GM20431 (cell line): Measurements from ENCODE around the gene CCNY.

Experiments used
- in situ Hi-C: fragments of 300-500 bp; cut with MseI, MboI; formaldehyde crosslinking; loops from one replicate; pipeline ENCODE4 v1.15.0; 2020; ENCODE audit warnings: low sequenced_read_pairs; ENCODE audit not compliant: unreplicated experiment

CCNY gene

GRCh38 chr10:35540296-35541164, 204.2 kb downstream of the CCNY start:
- in situ Hi-C loops, result no loop called here

DNA sequence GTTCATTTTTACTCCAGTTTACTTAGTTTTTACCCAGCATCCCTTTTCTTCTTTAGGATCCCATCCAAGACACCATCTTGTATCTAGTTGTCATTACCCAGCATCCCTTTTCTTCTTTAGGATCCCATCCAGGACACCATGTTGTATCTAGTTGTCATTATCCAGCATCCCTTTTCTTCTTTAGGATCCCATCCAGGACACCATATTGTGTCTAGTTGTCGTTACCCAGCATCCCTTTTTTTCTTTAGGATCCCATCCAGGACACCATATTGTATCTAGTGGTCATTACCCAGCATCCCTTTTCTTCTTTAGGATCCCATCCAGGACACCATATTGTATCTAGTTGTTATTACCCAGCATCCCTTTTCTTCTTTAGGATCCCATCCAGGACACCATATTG, 205.4 kb downstream of the CCNY start:
- in situ Hi-C loops, result no loop called here

- in situ Hi-C loops, result no loop called here
Measured at GRCh38 chr10:35542303-35542702, 206.0 kb downstream of the CCNY start.

- in situ Hi-C loops, result no loop called here
Measured at GRCh38 chr10:35545079-35545657, 208.9 kb downstream of the CCNY start.

- in situ Hi-C loops, result no loop called here
Measured at GRCh38 chr10:35545878-35546590, 209.7 kb downstream of the CCNY start.

DNA sequence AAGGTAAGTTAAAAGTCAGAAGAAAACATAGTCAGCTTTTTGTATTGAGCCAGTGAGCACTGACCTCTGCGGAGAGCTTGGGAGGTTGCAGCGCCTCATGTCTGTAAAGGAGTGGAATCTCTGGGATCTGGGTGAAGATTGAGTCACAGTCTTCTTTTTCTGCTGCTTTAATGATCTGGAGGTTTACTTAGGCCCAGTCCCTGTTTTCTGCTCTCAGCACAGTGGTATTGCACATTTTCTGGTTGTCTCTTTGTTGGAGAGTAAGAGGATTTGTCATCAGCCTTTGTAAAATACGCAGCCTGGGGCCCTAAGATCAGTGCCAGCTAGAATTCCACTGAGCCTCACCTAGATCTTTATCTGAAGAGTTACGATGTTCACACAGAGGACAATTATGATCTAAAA, 210.5 kb downstream of the CCNY start:
- in situ Hi-C loops, result no loop called here

- in situ Hi-C loops, result loop anchor here (25.0 kb wide), 2 partner anchors 315 to 440 kb away; no protein-coding TSS in a partner anchor
Measured at GRCh38 chr10:35552650-35553342, 216.5 kb downstream of the CCNY start.

DNA sequence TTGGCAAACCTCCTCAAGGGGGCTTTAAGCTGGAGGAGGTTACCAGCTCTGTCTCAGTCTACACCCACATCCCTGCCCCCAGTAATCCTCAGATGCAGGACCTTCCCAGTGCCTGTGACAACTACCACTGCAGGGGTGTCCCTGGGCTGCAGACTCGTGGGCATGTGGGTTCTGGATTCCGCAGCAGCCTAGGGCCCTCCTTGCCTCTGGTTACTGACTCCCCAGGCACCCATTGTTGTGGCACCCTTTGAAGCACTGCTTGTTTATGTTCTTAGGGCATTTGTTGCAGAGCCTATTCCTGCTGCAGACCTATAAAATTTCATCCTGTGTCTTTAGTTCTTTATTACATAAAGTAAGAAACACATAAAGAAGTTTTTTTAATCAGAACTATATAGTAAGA, 217.7 kb downstream of the CCNY start:
- in situ Hi-C loops, result loop anchor here (25.0 kb wide), 2 partner anchors 317 to 442 kb away; no protein-coding TSS in a partner anchor

DNA sequence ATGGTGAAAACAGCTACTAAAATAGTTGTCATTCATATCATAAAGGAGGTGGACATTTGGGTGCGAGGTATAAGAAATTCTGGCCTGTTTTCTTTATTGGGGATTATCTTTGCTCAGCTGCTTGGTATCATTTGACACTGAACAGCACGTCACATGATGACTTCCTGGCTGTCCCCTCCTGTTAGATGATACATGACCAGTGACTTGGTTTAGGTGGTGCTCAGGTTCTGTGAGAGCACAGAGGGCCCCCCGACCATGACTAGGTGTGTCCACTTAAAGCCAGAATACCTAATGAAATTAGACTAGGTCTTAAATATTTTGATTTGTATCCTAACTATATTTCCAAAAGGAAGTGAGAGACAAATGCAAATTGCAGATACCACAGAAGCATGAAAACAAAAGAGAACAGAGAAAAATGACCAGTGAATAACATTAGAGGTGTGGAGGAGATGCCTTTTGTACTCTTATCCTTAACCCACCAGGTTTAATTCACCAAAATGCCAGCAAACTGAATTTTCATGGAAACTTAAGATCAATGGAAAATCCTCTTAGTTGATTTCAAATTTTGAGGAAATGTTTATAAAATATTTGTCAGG, 218.2 kb downstream of the CCNY start:
- in situ Hi-C loops, result loop anchor here (25.0 kb wide), 2 partner anchors 317 to 442 kb away; no protein-coding TSS in a partner anchor

- in situ Hi-C loops, result loop anchor here (25.0 kb wide), 2 partner anchors 319 to 444 kb away; no protein-coding TSS in a partner anchor
Measured at GRCh38 chr10:35555962-35556930, 219.9 kb downstream of the CCNY start.

DNA sequence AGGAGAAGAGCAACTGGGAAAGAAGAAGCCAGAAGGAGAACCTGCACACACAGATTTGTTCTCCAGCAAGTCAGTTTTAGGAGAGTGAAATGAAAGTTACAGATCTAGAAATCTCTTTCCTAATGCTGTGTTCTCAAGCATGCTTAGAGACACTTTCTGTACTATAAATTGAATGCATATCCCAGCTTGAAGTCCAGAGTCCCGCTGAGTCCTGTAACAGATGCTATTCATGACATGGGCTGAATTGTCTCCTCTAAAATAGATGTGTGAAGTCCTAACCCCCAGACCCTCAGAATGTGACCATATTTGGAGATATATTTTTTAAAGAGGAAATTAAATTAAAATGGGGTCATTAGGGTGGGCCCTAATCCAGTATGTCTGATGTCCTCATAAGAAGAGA, 222.0 kb downstream of the CCNY start:
- in situ Hi-C loops, result loop anchor here (25.0 kb wide), 2 partner anchors 321 to 446 kb away; no protein-coding TSS in a partner anchor

DNA sequence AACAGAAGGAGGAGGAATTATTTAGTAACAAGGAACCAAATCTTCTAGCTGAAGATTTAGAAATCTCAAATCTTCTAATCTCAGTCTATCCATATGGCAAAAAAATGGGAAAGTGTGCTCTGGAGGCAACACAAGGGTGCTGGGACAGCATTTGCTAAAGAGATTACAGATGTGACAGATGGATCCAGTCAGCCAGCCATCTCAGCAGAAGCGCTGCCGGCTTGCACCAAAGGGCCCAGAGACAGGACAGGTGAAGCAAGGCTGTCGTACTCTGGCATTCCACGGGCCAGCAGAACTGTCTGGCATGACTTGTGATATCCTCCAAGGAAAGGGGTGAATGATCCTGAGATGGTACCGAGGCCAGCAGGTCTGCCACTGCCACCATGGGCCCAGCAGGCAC, 223.1 kb downstream of the CCNY start:
- in situ Hi-C loops, result loop anchor here (25.0 kb wide), 2 partner anchors 322 to 447 kb away; no protein-coding TSS in a partner anchor

DNA sequence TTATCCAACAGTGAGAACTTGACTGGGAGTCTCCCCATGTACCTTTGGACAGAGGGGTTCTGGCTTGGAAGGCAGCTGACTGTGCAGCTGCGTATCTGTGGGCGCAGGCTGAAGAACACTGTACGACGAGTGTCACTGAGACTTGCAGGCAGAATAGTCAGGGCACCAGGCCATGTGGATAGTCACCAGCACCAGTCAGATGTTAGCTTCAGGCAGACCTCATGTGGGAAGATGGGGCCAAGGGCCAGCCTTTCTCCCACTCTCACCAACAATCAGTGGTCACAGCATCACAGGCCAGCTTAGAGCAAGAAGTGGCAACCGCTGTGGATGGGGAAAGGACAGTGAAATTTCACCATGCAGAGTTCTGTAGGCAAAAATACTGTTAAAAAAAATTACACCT, 225.4 kb downstream of the CCNY start:
- in situ Hi-C loops, result loop anchor here (25.0 kb wide), 2 partner anchors 324 to 449 kb away; no protein-coding TSS in a partner anchor

DNA sequence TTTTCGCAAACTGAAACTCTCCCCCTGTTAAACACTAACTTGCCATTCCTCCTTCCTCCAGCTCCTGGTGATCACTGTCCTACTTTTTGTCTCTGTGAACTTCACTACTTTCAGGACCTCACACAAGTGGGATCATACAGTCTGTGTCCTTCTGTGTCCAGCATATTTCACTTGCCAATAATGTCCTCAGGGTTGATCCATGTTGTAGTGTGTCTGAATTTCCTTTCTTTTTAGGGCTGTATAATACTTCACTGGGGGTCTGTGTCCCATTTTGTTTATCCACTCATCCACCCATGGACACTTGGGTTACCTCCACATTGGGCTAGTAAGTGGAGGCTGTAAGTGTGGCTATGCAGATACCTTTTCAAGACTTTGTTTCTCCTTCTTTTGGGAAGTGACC, 226.1 kb downstream of the CCNY start:
- in situ Hi-C loops, result loop anchor here (25.0 kb wide), 2 partner anchors 325 to 450 kb away; no protein-coding TSS in a partner anchor

- in situ Hi-C loops, result loop anchor here (25.0 kb wide), 2 partner anchors 326 to 451 kb away; no protein-coding TSS in a partner anchor
Measured at GRCh38 chr10:35563261-35563891, 227.1 kb downstream of the CCNY start.

DNA sequence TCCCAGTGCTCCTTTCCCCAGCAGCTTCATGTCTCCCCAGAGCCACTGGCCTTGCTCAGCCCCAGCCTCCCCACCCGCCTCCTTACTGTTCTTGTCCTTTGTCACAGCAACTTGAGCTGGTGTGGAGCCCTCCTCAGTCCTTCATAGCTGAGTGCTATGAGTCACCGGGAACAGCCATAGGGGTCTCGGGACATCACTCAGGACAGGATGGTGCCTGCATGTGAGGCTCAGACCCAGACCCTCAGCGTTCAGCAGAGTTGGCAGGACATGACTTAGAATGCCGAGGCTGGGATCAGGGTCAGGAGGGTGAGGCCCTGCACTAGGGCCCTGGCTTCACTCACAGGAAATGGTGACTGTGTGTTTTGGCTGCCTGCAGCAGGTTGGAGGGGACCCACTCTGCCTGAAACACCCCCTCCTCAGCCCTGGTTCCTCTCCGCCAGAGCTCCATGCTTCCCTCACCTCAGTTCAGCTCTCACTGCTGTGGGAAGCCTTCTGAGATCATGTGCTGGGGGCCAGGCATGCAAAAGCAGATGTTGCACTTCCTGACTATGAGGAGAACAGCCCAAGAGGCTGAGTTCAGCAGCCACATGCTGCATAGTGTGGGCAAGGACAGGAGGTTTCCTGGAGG, 228.1 kb downstream of the CCNY start:
- in situ Hi-C loops, result loop anchor here (25.0 kb wide), 2 partner anchors 327 to 452 kb away; no protein-coding TSS in a partner anchor

DNA sequence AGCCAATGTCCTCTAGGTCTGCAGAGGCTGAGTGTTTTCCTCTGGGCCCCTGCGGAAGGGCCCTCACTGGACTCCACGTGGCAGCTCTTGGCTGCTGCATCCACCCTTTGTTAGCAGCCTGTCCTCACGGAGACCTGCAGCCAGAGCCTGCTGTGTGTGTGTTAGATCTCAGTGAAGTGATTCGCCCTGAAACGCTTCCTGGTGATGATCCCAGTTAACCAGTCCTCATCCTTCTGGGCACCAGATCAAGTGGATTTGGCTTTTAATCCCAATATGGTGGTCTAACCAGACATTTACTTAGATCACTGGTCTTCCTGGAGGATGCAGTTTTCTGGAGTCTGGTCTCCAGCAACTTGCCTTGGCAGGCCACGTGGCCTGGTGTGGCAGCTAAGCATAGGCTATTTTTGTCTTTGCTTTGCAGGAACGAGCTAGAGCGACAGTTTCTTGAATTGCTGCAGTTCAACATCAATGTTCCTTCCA, 229.3 kb downstream of the CCNY start:
- in situ Hi-C loops, result loop anchor here (25.0 kb wide), 2 partner anchors 328 to 453 kb away; no protein-coding TSS in a partner anchor
